Bronchial epithelial cell (primary cell): ENCODE results near the gene FZD7. TPM values are rescaled to one million over a fixed set of nuclear protein-coding genes. Genes with fewer than 3 reads are reported as not detected.

ENCODE experiments used
- DNase-seq: peaks from one replicate; pipeline ENCODE4 v3.0.0-alpha.2; 2010; ENCODE audit warnings: low read depth
- FAIRE-seq: peaks from 2 replicates; lab custom pipeline; 2011; peaks lifted over from hg19 to GRCh38; lab: Jason Lieb, UNC
- H3K27me3 ChIP-seq: 2 replicates; pipeline ENCODE4 v1.5.1; 2011; ENCODE audit warnings: low read length; ENCODE audit not compliant: control insufficient read depth, insufficient read depth
- H3K36me3 ChIP-seq: 2 replicates; pipeline ENCODE4 v1.5.1; 2011; ENCODE audit warnings: low read length; ENCODE audit not compliant: control insufficient read depth, insufficient read depth
- H3K4me3 ChIP-seq: 2 replicates; pipeline ENCODE4 v1.5.1; 2011; ENCODE audit warnings: mild to moderate bottlenecking, low read depth, low read length, control low read depth
- total RNA-seq: library from RNA; depleted of rRNA; stranded (reverse); fragments of >200 nt; gene quantifications from 2 replicates; pipeline ENCODE4 v1.2.1, GENCODE V29; 2014
- TF ChIP-seq, protein P1 (sequence below): IDR thresholded peaks from 2 replicates; pipeline ENCODE4 v1.5.1; 2011; ENCODE audit warnings: mild to moderate bottlenecking, moderate library complexity, low read length, control low read depth, inconsistent platforms; ENCODE audit not compliant: insufficient read depth, severe bottlenecking

FZD7 gene
- total RNA-seq, 1 donor from 2014 or later, result 1.8 TPM

DNA sequence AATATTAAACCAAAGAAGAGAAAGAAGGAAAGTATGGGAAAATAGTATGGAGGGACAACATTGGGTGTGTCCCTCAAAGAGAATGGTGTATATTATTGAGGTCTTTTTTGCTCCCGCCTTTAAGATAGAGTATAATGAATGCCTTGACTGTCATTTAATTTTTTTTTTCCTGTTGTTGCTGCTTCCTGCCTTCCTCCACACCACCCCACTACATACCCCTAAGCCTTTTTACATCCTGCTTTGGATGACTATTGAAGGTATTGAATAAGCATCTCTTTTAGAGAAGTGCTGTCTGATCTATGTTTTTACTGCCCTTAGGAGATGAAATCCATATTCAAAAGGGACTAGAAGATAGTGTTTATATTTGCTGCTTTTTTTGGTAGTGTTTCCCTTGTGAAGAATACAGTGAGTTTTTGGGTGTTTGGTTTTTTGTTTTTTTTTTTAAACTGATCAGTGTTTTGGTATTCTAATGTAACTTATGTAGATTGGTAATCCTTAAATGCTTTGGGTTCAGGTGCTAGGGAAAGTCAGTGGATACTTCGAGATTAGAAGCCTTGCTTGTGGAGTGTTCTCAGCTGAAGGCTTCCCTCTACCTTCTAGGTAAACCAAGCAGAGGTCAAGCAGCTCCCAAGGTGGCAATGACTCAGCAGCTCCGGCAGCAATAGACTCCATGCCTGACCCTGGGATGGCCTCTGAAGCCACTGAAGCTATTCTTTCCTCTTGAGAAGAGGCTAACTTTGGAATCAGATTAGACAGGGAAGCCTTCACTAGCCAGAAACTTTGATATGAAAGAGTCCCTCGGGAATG is 5.0 kb downstream of the FZD7 start:
- no peak for FAIRE-seq
- no peak overlapping the region for H3K4me3 ChIP-seq
- DNase-seq, result peak; percentile 34
- no peaks in the 10 kb centered on the region for H3K36me3 ChIP-seq
- peaks cover 11% of the 10 kb centered on the region for H3K27me3 ChIP-seq
- TF ChIP-seq, protein P1, sequence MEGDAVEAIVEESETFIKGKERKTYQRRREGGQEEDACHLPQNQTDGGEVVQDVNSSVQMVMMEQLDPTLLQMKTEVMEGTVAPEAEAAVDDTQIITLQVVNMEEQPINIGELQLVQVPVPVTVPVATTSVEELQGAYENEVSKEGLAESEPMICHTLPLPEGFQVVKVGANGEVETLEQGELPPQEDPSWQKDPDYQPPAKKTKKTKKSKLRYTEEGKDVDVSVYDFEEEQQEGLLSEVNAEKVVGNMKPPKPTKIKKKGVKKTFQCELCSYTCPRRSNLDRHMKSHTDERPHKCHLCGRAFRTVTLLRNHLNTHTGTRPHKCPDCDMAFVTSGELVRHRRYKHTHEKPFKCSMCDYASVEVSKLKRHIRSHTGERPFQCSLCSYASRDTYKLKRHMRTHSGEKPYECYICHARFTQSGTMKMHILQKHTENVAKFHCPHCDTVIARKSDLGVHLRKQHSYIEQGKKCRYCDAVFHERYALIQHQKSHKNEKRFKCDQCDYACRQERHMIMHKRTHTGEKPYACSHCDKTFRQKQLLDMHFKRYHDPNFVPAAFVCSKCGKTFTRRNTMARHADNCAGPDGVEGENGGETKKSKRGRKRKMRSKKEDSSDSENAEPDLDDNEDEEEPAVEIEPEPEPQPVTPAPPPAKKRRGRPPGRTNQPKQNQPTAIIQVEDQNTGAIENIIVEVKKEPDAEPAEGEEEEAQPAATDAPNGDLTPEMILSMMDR, result no peak

DNA sequence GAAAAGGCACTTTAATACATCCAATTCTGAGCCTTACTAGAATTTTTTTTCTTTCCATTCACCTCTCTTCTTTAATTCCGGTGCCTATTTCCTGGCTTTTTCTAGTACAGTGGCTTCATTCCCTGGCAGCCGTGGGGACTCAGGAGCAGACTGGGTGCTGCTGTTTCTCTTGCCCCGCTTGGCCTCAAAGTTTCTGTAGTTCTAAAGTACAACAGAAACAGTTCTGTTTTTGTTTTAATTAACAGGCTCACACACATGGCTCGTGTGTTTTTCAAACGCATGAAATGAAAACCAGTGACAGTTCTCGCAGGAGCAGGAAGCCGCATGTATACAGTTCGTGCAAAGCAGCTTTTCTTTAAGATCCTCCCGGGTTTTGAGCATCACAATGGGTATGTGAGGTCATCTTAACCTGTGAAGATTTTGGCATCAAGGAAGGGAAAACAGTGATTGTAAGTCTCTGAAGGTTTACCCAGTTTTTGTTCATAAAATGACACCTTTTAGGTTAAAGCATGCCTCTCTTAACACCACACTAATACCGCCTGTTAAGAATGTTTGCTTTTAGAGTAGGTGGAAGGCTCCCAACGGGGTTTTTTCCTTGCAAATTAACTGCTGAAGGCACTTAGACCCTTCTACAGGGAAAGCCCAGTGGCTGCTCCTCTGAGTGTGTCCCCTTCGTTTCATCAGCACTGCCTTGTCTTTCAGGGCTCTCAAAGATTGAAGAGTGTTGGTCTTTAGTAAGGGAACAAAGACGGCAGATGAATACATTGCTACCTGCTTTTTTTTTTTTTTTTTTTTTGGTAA is 5.8 kb downstream of the FZD7 start:
- H3K36me3 ChIP-seq, result no peaks in the 10 kb centered on the region
- no peak overlapping the region for H3K4me3 ChIP-seq
- TF ChIP-seq, protein P1, result no peak
- H3K27me3 ChIP-seq, result peaks cover 11% of the 10 kb centered on the region
- DNase-seq (no peak), FAIRE-seq (peak; percentile 77)

DNA sequence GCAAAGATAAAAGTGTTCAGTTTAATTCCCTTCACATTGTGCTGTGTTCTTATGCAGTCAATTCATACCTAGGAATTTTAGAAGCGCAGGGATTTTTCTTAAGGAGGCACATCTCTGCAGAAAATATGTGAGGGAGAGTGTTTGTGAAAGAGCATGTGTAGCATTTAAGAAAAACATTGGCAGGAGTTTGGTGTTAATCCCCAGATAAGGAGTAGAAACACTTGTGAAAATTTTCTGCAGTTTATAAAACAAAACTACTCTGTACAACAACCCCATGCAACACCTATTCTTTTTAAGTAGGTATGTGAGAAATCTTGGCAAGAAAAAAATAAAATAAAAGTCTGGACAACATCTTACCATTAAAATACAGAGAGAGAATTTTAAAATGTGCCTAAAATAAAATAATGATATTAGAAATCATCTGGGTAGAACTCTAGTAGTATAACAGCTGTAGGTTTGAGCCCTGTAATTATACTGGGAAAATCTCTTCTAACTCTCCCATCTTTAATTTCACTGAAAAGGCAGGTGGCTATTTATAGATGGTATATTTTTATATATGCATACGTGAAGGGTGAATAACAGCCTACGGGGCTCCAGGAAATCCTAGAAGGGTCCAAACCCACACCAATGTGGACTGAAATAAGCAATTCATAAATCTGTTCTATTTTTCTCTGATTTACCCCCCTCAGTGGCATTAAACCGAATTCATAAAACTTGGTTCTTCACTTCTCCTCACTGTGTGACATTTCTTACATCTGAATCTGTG is 6.6 kb downstream of the FZD7 start:
- Histone ChIP-seq H3K27me3 (peaks cover 6% of the 10 kb centered on the region), H3K36me3 (no peaks in the 10 kb centered on the region), H3K4me3 (no peak overlapping the region)
- no peak for FAIRE-seq
- no peak for DNase-seq
- TF ChIP-seq, protein P1, result no peak

DNA sequence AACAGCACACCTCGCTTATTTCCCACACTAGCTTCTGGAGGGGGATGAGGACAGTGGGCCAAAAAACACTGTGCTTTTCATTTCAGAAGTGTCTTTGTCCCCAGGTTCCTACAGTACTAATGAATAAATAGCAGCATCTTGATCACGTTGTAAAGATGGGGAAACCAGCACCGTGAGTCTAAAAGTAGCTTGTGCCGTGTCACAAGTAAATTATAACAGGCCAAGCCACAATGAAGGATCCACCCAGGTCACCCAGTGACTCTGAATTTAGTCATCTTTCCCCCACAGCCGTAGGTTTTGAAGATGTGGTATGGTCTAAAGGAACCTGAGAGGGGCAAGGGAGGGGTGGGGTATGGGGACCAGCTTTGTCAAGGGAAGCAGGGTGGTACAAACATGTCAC is 8.8 kb downstream of the FZD7 start:
- no peak for FAIRE-seq
- no peak for DNase-seq
- TF ChIP-seq, protein P1, result no peak
- Histone ChIP-seq H3K4me3 (no peak overlapping the region), H3K36me3 (no peaks in the 10 kb centered on the region), H3K27me3 (no peaks in the 10 kb centered on the region)

DNA sequence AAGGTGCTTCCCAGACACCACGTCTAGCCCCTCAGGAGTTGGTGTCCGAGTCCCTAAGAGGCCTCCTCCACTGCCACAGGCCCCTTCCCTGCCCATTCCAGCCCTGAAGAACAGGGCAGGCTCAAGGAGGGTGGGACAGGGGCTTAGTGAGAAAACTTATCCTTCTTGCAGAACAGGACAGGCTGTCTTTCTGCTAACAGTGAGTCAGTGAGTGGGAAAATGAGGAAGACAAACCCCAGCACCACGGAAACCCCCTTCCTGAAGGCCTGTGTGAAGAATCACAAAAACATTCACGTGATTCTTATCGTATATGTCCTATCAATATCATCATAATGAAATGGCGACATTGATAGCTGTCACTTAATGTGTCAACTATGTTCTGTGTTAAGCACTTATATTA is 9.8 kb downstream of the FZD7 start:
- no peaks in the 10 kb centered on the region for H3K27me3 ChIP-seq
- DNase-seq, result peak; percentile 11
- TF ChIP-seq, protein P1, result no peak
- H3K4me3 ChIP-seq, result no peak overlapping the region
- no peaks in the 10 kb centered on the region for H3K36me3 ChIP-seq
- FAIRE-seq, result no peak
